Measurements from ENCODE around the gene THSD4. TPM values are rescaled to one million over a fixed set of nuclear protein-coding genes. Genes with fewer than 3 reads are reported as not detected.
A peak's percentile ranks its signal among the peaks of the same experiment; 100 is the strongest.

Gene THSD4
- polyA plus RNA-seq, 1 experiment = 18.8 TPM

DNA sequence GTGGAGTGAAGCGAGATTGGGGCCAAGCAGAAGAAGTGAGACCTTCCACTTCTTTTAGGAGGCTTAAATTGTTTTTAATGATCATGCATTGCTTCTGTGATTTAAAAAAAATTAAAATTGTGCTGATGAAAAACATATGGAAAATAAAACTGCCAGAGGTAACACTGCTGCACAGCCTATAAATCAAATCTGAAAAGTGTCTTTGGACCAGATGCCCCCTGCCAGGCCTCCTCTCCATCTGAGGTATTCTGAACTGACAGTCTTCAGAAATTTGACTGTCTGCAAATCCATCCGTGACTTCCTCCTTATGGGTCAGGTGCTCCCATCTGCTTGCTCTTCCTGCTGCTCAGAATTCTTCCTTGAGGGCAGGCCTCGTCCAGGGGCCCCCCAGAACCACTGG is 586.5 kb downstream of the THSD4 start:
- ChIA-PET POLR2A (no interaction called here), CTCF (no interaction called here)
- no peaks in the 10 kb centered on the region for H3K27me3 ChIP-seq (ENCODE audit: control insufficient read depth, insufficient read depth, low read length)

DNA sequence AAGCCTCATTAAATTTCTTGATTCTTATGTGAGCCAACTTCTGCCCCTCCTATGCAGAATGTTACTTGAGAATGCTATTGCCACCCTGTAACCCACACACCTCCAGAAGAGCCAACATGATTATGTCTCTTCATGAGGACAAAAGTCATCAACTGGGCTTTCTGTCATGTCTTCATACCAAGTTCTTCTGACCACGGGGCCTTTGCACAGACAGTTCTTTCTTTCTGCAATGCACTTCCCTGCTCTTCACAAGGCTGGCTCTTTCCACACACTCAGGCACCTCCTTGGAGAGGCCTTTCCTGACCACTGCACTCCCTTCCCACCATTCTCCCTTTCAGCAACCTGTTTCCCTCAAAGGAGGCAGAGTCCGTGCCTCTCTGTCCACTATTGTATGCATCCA is 587.2 kb downstream of the THSD4 start:
- POLR2A ChIA-PET = no interaction called here
- no peak overlapping the region for H3K4me3 ChIP-seq (ENCODE audit: low read depth, low read length)
- H3K36me3 ChIP-seq (ENCODE audit: control insufficient read depth, insufficient read depth, low read length) = no peaks in the 10 kb centered on the region
- H3K27me3 ChIP-seq (ENCODE audit: control insufficient read depth, insufficient read depth, low read length) = no peaks in the 10 kb centered on the region
- CTCF ChIA-PET = no interaction called here
- DNase-seq (ENCODE audit: low read depth) = no peak
- TF ChIP-seq, protein P1, sequence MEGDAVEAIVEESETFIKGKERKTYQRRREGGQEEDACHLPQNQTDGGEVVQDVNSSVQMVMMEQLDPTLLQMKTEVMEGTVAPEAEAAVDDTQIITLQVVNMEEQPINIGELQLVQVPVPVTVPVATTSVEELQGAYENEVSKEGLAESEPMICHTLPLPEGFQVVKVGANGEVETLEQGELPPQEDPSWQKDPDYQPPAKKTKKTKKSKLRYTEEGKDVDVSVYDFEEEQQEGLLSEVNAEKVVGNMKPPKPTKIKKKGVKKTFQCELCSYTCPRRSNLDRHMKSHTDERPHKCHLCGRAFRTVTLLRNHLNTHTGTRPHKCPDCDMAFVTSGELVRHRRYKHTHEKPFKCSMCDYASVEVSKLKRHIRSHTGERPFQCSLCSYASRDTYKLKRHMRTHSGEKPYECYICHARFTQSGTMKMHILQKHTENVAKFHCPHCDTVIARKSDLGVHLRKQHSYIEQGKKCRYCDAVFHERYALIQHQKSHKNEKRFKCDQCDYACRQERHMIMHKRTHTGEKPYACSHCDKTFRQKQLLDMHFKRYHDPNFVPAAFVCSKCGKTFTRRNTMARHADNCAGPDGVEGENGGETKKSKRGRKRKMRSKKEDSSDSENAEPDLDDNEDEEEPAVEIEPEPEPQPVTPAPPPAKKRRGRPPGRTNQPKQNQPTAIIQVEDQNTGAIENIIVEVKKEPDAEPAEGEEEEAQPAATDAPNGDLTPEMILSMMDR (IDR thresholded peaks at IDR 0.05; ENCODE audit: insufficient read depth, low read depth, low read length) = no peak

More for the DNA sequence above, 586.5 kb downstream of the THSD4 start:
- no peak for DNase-seq (ENCODE audit: low read depth)
- Histone ChIP-seq H3K36me3 (ENCODE audit: control insufficient read depth, insufficient read depth, low read length) (no peaks in the 10 kb centered on the region), H3K4me3 (ENCODE audit: low read depth, low read length) (no peak overlapping the region)
- TF ChIP-seq, protein P1 (IDR thresholded peaks at IDR 0.05; ENCODE audit: insufficient read depth, low read depth, low read length) = no peak

- H3K27me3 ChIP-seq (ENCODE audit: control insufficient read depth, insufficient read depth, low read length) = no peaks in the 10 kb centered on the region
- ChIA-PET POLR2A (no interaction called here), CTCF (interaction anchor here (0.7 to 1.5 kb wide), 4 partner anchors 9 to 130 kb away, joined by 3 to 5 read pairs (median 3); no protein-coding TSS in a partner anchor)
Measured at GRCh38 chr15:71705151-71705550, 589.9 kb downstream of the THSD4 start.

GRCh38 chr15:71706461-71707229 is 591.4 kb downstream of the THSD4 start:
- Histone ChIP-seq H3K4me3 (ENCODE audit: low read depth, low read length) (no peak overlapping the region), H3K36me3 (ENCODE audit: control insufficient read depth, insufficient read depth, low read length) (no peaks in the 10 kb centered on the region), H3K27me3 (ENCODE audit: control insufficient read depth, insufficient read depth, low read length) (no peaks in the 10 kb centered on the region)
- ChIA-PET CTCF (interaction anchor here (0.7 to 1.7 kb wide), 4 partner anchors 10 to 850 kb away, joined by 3 to 7 read pairs (median 4); no protein-coding TSS in a partner anchor), POLR2A (no interaction called here)
- TF ChIP-seq, protein P1 (IDR thresholded peaks at IDR 0.05; ENCODE audit: insufficient read depth, low read depth, low read length) = no peak
- no peak for DNase-seq (ENCODE audit: low read depth)

More at GRCh38 chr15:71705151-71705550, 589.9 kb downstream of the THSD4 start:
- TF ChIP-seq, protein P1 (IDR thresholded peaks at IDR 0.05; ENCODE audit: insufficient read depth, low read depth, low read length) = no peak
- no peak for DNase-seq (ENCODE audit: low read depth)
- Histone ChIP-seq H3K4me3 (ENCODE audit: low read depth, low read length) (no peak overlapping the region), H3K36me3 (ENCODE audit: control insufficient read depth, insufficient read depth, low read length) (no peaks in the 10 kb centered on the region)

DNA sequence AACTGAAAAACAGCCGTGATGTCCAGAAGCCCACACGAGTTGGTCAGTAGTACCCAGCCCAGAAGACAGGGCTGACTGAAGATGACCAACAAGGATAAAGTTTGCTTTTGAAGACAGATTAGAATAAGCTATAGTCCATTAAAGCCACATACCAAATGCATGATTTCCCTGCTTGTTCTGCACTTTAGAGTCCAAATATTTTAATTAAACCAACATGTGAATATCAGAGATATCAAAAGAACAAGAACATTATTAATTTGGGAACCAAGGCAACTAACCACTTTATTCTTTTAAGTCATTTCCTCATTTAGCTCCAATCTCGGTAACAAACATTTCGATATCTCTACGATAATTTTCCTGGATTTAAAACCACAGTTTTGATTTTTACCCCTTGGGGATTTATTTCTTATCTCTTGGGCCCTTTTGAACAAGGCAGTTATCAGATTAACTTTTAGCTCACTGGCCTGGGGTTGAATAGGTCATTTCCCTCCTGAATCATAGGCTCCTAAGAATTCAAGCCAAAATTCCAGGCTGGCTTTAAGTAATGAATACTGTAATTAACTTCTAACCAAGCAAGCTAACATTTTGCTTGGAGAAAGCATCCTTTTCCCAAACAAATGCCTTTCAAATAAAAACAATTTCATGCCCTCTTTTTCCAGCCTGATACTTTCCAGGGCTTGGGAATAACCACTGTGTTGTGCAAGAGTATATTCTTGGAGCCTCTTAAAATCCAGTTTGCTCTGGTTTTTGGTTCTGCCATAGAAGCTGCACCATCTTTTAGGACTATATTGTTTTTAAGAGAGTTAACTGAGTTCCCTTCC is 592.2 kb downstream of the THSD4 start:
- TF ChIP-seq, protein P1 (IDR thresholded peaks at IDR 0.05; ENCODE audit: insufficient read depth, low read depth, low read length) = no peak
- no peaks in the 10 kb centered on the region for H3K36me3 ChIP-seq (ENCODE audit: control insufficient read depth, insufficient read depth, low read length)
- DNase-seq (ENCODE audit: low read depth) = peak; percentile 62
- ChIA-PET POLR2A (no interaction called here), CTCF (interaction anchor here (0.7 to 1.7 kb wide), 4 partner anchors 11 to 851 kb away, joined by 3 to 7 read pairs (median 4); no protein-coding TSS in a partner anchor)
- H3K27me3 ChIP-seq (ENCODE audit: control insufficient read depth, insufficient read depth, low read length) = no peaks in the 10 kb centered on the region
- H3K4me3 ChIP-seq (ENCODE audit: low read depth, low read length) = no peak overlapping the region

All from BJ (cell line).